ENCODE measurements around the gene ZNF618. TPM values are rescaled to one million over a fixed set of nuclear protein-coding genes. Genes with fewer than 3 reads are reported as not detected.

ZNF618 gene
- total RNA-seq, 1 donor from 2014 or later, result 51.5 TPM

DNA sequence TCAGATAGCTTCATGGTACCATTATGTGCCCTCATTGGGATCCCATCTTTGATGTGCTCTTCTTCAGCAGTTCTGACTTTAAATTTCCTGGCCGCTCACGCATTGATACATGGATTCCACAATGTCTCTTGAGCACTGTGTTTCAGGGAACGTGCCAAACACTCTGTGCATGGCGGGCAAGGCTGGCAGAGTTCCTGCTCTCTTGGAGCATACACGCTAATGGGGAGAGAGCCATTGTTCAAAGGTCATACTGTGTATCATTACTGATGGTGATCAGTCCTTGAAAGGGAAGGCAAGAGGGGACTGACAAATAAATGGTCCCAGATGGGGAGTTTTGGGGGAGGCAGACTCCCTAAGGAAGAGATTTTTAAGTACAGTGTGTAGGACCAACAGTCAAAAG, 149.7 kb downstream of the ZNF618 start:
- Mint-ChIP-seq H3K36me3 (peaks cover 60% of the 10 kb centered on the region), H3K4me1 (ENCODE audit: unreplicated experiment) (no peaks in the 10 kb centered on the region), H3K27ac (no peak overlapping the region), H3K9me3 (peaks cover 10% of the 10 kb centered on the region), H3K27me3 (no peaks in the 10 kb centered on the region), H3K4me3 (no peak overlapping the region)
- TF ChIP-seq, protein P1, sequence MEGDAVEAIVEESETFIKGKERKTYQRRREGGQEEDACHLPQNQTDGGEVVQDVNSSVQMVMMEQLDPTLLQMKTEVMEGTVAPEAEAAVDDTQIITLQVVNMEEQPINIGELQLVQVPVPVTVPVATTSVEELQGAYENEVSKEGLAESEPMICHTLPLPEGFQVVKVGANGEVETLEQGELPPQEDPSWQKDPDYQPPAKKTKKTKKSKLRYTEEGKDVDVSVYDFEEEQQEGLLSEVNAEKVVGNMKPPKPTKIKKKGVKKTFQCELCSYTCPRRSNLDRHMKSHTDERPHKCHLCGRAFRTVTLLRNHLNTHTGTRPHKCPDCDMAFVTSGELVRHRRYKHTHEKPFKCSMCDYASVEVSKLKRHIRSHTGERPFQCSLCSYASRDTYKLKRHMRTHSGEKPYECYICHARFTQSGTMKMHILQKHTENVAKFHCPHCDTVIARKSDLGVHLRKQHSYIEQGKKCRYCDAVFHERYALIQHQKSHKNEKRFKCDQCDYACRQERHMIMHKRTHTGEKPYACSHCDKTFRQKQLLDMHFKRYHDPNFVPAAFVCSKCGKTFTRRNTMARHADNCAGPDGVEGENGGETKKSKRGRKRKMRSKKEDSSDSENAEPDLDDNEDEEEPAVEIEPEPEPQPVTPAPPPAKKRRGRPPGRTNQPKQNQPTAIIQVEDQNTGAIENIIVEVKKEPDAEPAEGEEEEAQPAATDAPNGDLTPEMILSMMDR (conservative IDR thresholded peaks at IDR 0.05), result no peak
- no peak for DNase-seq (ENCODE audit: extremely low spot score, unreplicated experiment)

DNA sequence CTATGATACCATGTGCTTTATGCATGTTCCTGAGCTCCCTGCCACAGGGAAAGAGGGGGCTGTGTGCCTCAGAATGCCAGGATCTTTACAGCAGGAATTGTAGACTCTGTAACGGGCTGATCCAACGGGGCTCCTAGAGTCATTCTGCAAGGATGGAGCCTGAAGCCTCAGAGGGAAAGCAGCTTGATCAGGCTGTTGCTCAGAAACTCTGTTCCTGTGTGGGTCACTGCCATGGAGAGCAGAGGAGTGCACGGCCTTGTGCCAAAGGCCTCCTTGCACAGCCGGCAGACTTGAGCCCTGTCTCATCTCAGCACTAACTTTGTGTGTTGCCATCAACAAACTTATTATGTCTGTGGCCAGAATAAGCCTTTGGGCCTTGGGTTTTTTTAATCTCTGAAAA, 150.2 kb downstream of the ZNF618 start:
- DNase-seq (ENCODE audit: extremely low spot score, unreplicated experiment), result no peak
- peaks cover 10% of the 10 kb centered on the region for H3K9me3 Mint-ChIP-seq
- peaks cover 58% of the 10 kb centered on the region for H3K36me3 Mint-ChIP-seq
- H3K27ac Mint-ChIP-seq, result no peak overlapping the region
- no peaks in the 10 kb centered on the region for H3K4me1 Mint-ChIP-seq (ENCODE audit: unreplicated experiment)
- no peak overlapping the region for H3K4me3 Mint-ChIP-seq
- TF ChIP-seq, protein P1 (conservative IDR thresholded peaks at IDR 0.05), result no peak
- no peaks in the 10 kb centered on the region for H3K27me3 Mint-ChIP-seq

DNA sequence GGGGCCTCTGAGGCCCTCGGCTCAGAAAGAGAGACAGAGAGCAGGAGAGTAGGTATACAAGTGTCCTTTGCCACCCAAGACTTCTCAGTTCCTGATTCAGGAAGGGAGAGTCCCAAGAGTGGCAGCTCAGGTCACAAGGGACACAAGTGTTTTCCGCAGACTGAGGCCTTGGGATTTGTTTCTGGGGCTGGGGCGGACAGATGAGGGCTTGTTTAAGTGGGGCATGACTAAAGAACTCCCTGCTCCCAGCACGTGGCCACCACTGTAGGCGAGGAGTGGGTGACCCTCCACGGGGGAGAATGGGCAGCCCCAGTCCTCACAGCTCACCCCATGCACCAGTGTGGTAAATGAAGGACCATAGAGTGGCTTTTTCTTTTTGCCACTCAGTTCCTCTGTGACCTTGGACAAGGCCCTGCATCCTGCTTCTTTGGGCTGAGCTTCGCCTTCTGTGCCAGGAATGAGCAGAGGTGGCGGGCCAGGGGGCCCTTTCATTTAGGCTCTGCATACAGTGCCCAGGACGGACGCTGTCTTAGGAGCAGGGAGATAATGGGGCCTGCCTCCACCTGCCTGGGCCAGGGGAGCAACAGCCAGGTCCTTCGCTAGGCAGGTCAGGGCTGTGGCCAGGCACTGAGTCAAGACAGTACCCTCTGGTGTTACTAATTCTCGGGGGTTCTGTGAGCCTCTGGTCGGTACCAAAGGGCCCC, 151.2 kb downstream of the ZNF618 start:
- TF ChIP-seq, protein P1 (conservative IDR thresholded peaks at IDR 0.05), result no peak
- Mint-ChIP-seq H3K4me3 (no peak overlapping the region), H3K27ac (no peak overlapping the region), H3K36me3 (peaks cover 48% of the 10 kb centered on the region), H3K27me3 (no peaks in the 10 kb centered on the region), H3K4me1 (ENCODE audit: unreplicated experiment) (no peaks in the 10 kb centered on the region), H3K9me3 (peaks cover 10% of the 10 kb centered on the region)
- no peak for DNase-seq (ENCODE audit: extremely low spot score, unreplicated experiment)

DNA sequence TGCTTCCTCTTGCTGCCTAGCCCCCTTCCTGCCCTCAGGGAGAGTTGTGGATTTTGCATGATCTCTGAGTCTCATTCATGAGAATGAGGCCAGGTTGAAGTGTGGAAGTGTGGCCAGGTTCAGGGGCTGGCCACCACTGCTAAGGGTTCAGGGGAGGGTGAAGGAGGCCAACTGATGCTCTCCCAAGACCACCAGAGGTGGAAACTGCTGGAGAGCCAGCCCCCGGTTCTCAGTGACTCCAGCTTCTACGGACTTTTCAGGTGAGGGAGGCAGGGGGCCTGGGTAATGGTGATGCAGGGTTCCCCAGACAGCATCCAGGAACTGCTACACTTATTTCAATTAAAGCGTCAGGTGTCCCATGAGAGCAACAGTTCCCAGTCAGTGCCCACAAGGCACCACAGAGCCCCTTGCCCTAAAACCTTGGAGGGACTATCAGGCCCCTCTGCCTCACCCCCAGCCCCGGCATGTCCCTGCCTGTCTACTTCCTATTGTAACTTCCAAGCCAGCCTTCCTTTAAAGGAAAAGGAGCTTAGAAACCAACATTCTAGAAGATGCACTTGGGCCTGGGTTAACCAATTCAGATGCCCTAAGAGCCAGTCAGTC, 151.9 kb downstream of the ZNF618 start:
- DNase-seq (ENCODE audit: extremely low spot score, unreplicated experiment), result no peak
- Mint-ChIP-seq H3K36me3 (peaks cover 41% of the 10 kb centered on the region), H3K27ac (no peak overlapping the region), H3K27me3 (no peaks in the 10 kb centered on the region), H3K4me3 (no peak overlapping the region), H3K9me3 (peaks cover 5% of the 10 kb centered on the region), H3K4me1 (ENCODE audit: unreplicated experiment) (no peaks in the 10 kb centered on the region)
- TF ChIP-seq, protein P1 (conservative IDR thresholded peaks at IDR 0.05), result no peak

DNA sequence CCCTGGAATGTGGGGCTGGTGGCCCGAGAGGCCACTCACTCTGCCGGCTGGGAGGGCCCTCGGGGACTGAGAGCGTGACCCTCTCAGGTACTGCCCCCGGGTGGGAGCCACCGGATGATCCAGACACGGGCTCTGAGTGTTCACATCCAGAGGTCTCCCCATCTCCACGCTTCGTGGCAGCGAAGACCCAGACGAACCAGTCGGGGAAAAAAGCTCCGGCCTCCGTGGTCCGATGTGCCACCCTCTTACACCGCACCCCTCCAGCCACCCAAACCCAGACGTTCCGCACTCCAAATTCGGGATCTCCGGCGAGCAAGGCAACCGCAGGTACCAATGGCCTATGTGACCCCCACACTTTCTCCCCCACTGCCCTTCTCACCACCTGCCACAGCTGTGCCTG, 152.5 kb downstream of the ZNF618 start:
- DNase-seq (ENCODE audit: extremely low spot score, unreplicated experiment), result peak; percentile 64
- TF ChIP-seq, protein P1 (conservative IDR thresholded peaks at IDR 0.05), result no peak
- no peak overlapping the region for H3K27ac Mint-ChIP-seq
- no peaks in the 10 kb centered on the region for H3K4me1 Mint-ChIP-seq (ENCODE audit: unreplicated experiment)
- peaks cover 35% of the 10 kb centered on the region for H3K36me3 Mint-ChIP-seq
- H3K27me3 Mint-ChIP-seq, result no peaks in the 10 kb centered on the region
- no peak overlapping the region for H3K4me3 Mint-ChIP-seq
- no peaks in the 10 kb centered on the region for H3K9me3 Mint-ChIP-seq

All from type B pancreatic cell (in vitro differentiated cells).